Measurements from ENCODE around the gene ZCCHC2. TPM values are rescaled to one million over a fixed set of nuclear protein-coding genes. Genes with fewer than 3 reads are reported as not detected.

ZCCHC2 gene
- total RNA-seq, 1 experiment from 2014 or later = 12.4 TPM

DNA sequence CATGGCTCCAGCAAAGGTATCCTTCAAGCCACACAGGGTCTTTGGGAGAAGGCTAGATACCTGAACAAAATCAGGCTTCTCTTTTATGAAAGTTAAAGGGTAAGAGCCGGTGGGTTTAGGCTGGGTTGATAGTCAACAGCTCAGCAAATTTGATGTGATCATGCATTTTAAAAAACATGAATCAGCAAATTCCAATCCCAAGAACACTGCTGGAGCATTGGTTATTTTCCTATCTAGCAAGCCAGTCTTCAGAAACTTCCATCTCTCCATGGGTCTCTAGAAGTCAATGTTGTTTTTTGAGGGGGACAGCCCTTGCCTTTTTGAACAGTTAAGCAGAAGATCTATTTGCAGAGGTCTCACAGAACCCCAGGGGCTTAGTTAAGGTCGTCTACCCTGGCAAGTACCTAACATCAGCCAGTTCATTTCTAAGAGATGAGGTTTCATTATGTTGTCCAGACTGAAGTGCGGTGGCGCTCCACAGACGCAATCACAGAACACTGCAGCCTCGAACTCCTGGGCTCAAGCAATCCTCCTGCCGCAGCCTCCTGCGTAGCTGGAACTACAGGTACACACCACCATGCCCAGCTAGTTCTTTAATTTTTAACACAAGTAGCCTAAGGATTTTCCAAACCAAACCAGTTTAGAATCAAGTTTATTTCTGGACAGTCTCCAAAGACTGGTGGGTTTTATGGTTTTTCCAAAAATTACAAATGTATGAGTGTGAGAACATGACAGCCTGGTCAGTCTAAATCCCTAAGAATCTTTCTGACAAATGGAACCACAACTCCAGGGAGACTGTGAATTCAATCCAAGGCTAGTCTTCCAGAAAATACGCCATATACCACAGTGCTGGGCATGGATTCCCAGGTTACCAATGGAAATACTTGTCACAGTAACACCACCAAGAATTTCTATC lies 4.1 kb upstream of the ZCCHC2 start:
- H2BK120ac ChIP-seq (ENCODE audit: low read depth, low read length, poor library complexity, severe bottlenecking) = no peak overlapping the region

More for the DNA sequence above, 4.1 kb upstream of the ZCCHC2 start:
- no peak overlapping the region for H3K18ac ChIP-seq (ENCODE audit: insufficient read length, low read depth, low read length)
- H2AK5ac ChIP-seq (ENCODE audit: insufficient read length, low read length) = no peak overlapping the region
- no peak overlapping the region for H3K56ac ChIP-seq (ENCODE audit: insufficient read length, low read depth, low read length)
- H4K91ac ChIP-seq (ENCODE audit: insufficient read length, low read depth, low read length) = no peak overlapping the region
- H4K20me1 ChIP-seq (ENCODE audit: control insufficient read depth, insufficient read depth, insufficient read length) = no peaks in the 10 kb centered on the region
- H3K27me3 ChIP-seq (ENCODE audit: insufficient read depth, low read length) = peaks cover 3% of the 10 kb centered on the region; the same call in 1 of the 2 replicates
- Mint-ChIP-seq H3K9me3 (peaks cover 6 to 8% of the 10 kb centered on the region in 2 experiments; a peak in 4 of 5 replicates), H3K27me3 (ENCODE audit: low read depth) (peaks cover 24% of the 10 kb centered on the region), H3K27ac (no peak overlapping the region), H3K4me1 (peaks cover 9 to 10% of the 10 kb centered on the region in 2 experiments; a peak in 3 of 4 replicates), H3K36me3 (ENCODE audit: insufficient read depth in 1 of 3, low read depth in 3 of 3) (peaks cover 0 to 5% (median 0%) of the 10 kb centered on the region in 3 experiments; a peak in 1 of 7 replicates), H3K4me3 (no peak overlapping the region)
- H2BK12ac ChIP-seq (ENCODE audit: insufficient read length, low read depth, low read length) = no peak overlapping the region
- H3K79me1 ChIP-seq (ENCODE audit: insufficient read depth, low read depth, low read length, poor library complexity, severe bottlenecking) = no peaks in the 10 kb centered on the region
- no CpG with 5 or more reads among the region's 9 CpGs for WGBS (ENCODE audit: extremely low coverage, insufficient read length, low lambda C conversion rate)
- H3K23ac ChIP-seq (ENCODE audit: insufficient read length, low read depth, low read length) = no peak overlapping the region
- H3K79me2 ChIP-seq (ENCODE audit: insufficient read depth, low read length) = no peaks in the 10 kb centered on the region
- H2BK20ac ChIP-seq (ENCODE audit: low read depth, low read length, poor library complexity, severe bottlenecking) = no peak overlapping the region
- H3K4ac ChIP-seq (ENCODE audit: low read depth, low read length) = no peak overlapping the region
- no peak overlapping the region for H2AFZ ChIP-seq (ENCODE audit: low read length)
- no peak overlapping the region for H4K5ac ChIP-seq (ENCODE audit: insufficient read length, low read depth, low read length)
- no peak for TF ChIP-seq CTCF (conservative IDR thresholded peaks at IDR 0.05)
- H3K4me2 ChIP-seq (ENCODE audit: insufficient read depth, insufficient read length, low read length) = no peak overlapping the region
- H3K9me3 ChIP-seq (ENCODE audit: control insufficient read depth, low read depth, low read length) = no peaks in the 10 kb centered on the region
- no peak overlapping the region for H3K14ac ChIP-seq (ENCODE audit: insufficient read depth, low read length)
- no peak overlapping the region for H3T11ph ChIP-seq (ENCODE audit: low read length)
- no peak overlapping the region for H2BK15ac ChIP-seq (ENCODE audit: low read depth, low read length)
- DNase-seq = no peak
- H3K4me1 ChIP-seq (ENCODE audit: insufficient read depth, low read length) = no peaks in the 10 kb centered on the region
- H3K23me2 ChIP-seq (ENCODE audit: insufficient read length, low read depth, low read length, poor library complexity, severe bottlenecking) = peaks cover 5% of the 10 kb centered on the region
- no peak overlapping the region for H4K8ac ChIP-seq (replicated peaks; ENCODE audit: insufficient read length, low read depth, low read length)
- no peak overlapping the region for H3K27ac ChIP-seq (ENCODE audit: insufficient read length, low read depth, low read length)
- H3K9ac ChIP-seq (ENCODE audit: extremely low read depth, insufficient read length, low read length) = no peak overlapping the region
- no peak overlapping the region for H2BK5ac ChIP-seq (ENCODE audit: insufficient read length, low read length)

Data from H9 (cell line).